Stimulated activated naive CD4-positive, alpha-beta T cell (primary cell): ENCODE data around the gene TFR2.
A peak's percentile ranks its signal among the peaks of the same experiment; 100 is the strongest.

Experiments
- DNase-seq, 6 experiments: peaks; one replicate each; lab custom pipeline; 2025; lab: John Stamatoyannopoulos, UW

Gene TFR2

GRCh38 chr7:100641463-100641859 is at the start of gene TFR2:
Gene TFR2, minus strand, starts transcription at chr7:100641552. Its CDS starts 43 bp downstream, at chr7:100641509.
- DNase-seq: no peak

DNA sequence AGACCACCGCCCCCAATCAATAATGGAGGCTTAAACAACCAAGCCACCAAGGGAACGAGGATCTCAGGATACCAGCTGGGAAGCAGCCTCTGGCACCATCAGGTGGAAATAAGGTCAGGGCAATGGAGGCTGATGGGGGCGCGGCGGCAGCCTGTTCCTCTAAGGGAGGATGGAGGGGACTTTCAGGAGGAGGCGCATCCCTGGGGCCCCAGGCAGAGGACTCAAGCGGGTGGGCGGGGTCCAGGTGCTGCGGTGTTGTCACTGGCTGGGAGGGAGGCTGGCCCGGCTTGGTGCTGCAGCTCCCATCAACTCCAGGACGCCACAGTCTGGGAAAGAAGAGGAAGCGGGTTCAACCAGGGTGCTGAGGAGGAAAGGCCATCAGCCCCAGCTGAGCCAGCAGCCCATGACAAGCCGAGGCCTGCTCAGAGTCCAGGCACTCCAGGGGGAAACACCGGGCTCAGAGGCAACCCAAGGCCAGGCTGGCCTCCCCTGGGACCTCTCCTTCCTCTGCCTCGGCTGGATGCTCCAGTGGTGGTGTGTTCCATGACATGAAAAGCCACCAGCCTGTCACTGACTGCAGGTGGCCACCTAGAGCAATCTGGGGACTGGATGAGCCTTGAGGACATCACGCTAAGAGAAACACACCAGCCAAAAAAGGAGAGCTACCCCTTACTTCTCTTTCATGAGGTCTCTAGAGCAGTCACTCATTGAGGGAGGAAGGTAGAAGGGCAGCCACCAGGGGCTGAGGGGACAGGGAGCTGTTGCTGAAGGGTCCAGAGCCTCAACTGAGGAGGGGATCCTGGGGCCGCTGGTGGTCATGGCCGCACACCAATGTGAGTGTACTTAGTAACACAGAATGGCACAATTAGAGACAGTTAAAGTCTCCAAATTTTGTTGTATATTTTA is 48.1 kb upstream of the TFR2 start:
- DNase-seq: no peak

- no peak for DNase-seq
Measured at GRCh38 chr7:100688326-100688860, 47.0 kb upstream of the TFR2 start.

DNA sequence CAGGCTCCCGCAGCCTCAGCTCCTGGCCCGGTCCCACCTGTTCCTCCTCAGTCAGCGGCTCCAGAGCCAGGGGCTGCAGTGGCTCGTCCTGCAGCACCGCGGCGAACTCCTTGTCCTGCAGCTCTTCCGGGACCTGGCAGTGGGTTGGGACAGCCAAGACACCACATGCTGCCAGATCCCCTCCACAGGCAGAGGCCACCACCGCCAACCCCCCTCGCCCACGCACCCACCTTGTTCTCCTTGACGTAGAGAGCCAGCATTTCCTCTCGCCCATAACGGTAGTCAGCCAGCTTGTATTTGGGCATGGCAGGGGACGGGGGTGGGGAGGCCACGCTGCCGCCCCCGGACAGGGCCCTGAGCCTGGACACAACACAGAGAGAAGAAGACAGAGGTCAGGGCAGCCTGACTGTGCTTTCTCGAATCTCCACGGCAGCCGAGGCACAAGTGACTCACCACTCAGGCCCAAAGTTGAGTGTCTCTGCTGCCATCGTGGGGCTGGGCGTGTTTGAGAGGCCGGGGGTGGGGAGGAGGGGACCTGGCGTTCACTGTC is 46.5 kb upstream of the TFR2 start:
- DNase-seq: no peak

DNA sequence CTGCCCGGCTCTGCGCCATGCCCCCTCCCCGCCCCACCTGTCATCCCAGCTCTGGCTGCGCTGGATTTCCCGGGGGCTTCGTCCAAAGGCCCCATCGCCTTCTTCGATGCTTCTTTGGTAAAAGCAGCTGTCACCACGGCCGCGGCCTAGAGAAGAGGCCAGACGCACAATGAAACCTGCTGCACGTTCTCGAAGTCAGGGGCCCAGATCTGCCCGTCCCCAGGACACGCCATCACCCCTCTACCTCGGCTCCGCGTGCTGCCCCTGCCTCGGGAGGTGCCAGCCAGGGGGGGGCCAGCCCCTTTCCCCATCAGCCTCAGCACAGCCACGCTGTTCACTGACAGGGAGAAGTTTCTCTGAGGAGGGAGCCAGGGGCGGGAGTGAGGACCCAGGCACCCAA is 45.9 kb upstream of the TFR2 start:
- DNase-seq: no peak

DNA sequence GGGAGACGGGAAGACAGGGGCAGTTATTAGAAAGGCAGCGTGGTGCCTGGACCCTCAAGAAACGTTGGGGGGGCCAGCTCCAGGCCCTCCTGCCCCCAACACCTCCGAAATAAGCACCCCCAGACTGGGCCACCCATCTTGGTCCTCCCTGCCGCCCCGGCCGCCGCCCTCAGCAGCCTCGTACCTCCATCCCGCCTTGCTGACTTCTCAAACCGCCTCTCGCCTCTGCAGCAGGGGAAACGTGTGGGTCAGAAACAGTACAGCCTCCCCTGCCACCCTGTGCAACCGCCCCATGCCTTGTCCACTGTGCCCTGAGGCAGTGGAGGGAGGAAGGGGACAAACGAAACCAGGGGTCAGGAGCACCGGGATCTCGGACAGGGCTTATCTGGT is 45.5 kb upstream of the TFR2 start:
- no peak for DNase-seq

GRCh38 chr7:100686201-100686821 is 45.0 kb upstream of the TFR2 start:
- DNase-seq: no peak

DNA sequence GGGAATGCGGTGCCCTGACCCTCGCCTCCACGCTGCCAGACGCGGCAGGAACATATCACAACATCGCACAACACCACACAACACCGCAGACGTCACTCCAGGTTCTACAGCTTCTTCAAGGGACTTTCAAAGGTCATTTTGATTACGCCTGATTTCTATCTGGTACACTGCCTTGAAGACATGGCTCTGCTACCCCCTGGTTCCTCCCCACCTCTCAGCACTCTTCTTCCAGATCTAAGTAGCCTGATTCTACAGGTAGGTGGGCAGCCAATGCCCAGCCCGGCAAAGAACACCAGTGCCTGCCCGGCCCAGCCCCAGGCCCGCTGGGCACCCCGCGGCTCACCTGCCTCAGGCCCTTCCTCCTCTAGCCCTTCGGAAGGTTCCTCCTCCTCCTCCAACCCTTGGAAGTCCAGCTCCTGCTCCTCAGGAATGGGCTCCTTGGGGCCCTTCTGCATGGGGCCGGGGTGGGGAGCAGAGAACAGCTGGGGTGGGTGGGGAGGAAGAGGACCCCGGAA is 44.3 kb upstream of the TFR2 start:
- no peak for DNase-seq

- no peak for DNase-seq
Measured at GRCh38 chr7:100685049-100685605, 43.8 kb upstream of the TFR2 start.

DNA sequence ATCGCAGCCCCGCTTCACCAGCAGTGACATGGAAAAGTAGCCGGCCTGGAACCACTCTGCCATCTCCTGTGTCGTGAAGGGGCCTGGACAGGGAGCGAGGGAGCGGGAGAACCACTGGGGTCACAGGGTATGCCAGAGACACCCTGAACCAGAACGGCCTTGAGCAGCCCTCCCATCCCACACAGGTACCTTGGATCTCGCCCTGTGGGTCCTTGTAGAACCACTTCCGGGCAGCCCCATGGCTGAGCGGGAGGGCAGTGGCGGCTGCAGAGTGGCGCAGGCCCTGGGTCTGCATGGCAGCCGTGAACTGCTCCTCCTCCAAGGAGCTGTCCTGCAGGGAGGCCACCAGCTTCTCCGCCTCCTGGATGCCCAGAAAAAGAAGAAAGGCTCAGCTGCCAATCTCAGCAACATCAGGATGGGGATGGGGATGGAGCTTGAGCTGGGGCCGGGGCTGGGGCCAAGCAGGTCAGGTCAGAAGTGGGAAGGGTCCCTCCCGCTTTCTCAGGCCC is 43.2 kb upstream of the TFR2 start:
- no peak for DNase-seq

- no peak for DNase-seq
Measured at GRCh38 chr7:100683659-100684533, 42.5 kb upstream of the TFR2 start.

DNA sequence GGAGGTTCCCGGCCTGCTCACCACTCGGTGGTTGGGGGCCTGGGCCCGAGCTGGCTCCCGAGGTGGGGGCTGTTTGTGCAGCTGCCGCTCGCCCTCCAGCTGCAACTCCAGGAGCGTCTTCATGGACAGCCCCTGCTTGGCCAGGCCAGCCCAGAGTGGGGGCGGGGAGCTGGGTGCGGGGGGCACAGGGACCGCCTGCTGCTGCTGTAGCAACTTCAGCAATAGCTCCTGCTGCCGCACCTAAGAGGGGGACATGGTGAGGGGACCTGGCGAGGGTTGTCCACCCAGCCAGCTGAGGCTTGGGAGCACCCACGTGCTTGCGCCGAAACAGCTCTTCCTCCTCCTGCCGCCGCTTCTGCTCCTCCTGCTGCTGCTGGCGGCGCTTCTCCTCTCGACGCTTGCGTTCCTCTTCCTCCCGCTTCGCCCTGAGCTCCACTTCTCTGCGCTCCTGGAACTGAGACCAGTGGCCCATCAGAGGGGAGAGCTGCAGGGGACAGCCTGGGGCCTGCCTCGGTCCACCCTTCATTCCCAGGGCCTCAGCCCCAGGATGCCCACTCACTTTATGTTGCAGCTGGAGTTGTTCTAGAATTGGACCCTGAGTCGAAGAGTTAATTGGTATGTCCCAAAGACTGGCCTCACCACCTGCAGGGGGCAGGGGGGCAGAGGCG is 41.8 kb upstream of the TFR2 start:
- no peak for DNase-seq

DNA sequence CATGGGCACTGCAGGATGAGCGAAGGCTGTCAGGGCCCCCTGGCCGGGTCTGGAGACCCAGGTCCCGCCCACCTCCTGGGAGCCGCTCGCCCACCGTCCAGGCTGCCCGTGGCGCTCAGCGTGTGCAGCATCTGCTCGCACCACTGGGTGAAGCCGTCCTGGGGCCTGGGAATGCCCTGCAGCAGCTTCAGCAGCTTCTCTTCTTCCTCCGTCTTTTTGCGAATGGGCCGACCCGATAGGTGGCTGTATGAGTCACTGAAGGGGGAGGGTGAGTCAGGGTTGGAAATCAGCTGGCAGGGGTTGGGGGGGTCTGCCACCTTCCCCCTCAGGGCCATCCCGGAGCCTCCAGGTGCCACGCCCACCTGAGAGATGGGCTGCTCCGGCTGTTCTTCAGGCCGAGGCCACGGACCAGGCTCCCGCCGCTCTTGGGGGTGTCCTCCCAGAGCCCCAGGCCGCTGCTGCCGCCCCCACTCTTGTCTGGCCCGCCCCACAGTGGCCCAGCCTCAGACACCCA is 40.9 kb upstream of the TFR2 start:
- DNase-seq: no peak

DNA sequence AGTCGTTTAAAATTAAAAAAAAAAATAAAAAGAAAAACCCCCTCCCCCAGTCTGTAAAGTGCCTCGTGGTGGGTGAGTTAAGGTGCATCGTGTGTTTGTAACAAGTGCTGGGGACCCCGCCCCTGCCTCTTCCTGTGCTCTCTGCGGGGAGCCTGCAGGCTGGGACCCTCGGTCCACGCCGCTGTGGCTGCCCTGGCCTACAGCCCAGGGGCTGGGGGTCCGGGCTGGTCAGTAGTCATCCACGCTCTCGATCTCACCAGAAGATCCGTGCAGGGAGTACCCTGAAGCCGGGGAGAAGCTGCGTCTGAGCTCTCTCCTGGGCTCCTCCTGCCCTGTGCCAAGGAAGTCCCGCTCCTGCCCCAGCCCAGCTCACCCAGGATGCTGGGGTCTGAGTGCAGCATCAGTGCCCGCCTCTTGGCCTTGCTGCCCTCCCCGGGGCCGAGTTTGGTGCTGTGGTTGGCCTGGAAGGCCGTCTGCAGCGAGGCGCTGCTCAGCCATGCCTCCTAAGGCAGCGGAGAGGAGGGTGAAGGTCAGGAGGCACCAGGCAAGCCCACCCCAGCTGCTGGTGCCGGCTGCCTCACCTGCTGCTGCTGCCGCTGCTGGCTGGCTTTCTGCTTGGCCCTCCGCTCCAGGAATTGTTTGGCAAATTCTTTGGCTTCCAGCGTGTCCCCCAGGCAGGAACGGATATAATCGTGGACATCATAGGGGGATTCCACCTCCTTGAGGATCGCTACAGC is 40.3 kb upstream of the TFR2 start:
- peak in 2 of 6 experiments; percentile 19 to 24 for DNase-seq

- DNase-seq: no peak
Measured at GRCh38 chr7:100680576-100681271, 39.4 kb upstream of the TFR2 start.

DNA sequence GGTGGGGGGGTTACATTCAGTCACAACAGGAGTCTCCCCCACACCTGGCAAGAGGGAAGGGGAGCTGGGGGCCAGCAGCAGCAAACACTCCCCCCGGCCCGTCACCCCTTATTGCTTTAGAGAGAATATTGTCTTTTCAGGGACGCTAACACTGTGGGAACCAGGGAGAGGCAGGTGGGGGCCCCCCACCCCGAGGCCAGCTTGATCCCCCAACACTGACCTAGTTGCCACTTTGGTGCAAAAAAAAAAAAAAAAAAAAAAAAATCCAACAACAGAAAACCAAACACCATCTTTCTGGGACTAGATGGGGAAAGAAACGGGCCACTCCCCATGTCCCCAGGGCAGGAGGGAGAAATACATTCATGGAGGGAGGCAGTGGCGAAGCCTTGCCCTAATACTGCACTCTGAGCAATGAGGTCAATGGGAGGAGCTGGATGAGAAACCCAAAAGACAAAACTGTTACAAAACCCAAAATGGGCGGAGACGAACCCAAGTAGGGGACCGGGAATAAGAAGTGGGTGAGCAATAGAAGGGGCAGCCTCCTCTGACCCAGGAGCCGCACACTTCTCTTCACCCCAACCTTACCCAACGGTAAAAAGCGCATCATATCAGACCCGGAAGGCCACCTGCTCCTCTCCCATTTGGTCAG is 38.7 kb upstream of the TFR2 start:
- no peak for DNase-seq

DNA sequence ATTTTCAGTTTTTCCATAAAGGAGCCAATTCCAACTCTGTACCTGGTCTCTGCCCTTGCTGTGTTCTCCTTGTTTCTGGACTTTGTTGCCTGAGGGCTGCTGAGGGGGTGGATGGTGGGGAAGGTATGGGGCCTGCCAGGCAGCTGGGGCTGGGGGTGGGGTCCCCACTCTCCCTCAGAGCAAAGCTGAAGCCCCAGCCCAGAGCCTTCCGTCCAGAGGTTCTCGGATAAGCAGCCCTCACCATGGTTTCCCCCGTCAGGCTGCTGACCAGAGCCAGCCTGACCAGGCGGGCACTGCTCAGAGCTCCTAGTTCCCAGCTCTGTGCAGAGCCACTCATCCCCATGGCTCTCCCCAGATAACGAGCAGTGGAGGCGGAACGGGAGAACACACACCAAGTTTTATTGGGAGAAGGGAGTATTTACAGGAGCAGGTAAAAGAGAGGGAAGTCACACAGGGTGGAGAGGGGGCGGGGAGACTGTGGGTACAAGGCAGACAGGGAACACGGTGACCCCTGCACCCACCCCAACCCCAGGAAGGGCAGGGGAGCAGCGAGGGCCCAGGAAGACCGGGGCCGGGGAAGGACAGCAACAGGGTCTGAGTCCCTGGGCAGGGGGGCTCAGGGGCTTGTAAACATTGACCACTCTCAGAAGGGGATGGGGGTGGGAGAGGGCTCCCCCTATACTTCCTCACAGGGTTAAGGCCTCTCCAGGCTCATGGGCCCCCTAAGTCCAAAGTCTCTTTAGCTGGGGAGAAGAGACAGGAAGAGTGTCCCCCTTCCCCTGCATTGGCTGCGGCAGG is 38.0 kb upstream of the TFR2 start:
- no peak for DNase-seq
